Activated naive CD8-positive, alpha-beta T cell treated with anti-CD3 and anti-CD28 coated beads, Interleukin-2, amount 50 U/mL, for 24 hours (primary cell): ENCODE results near the gene NOD1.
"Not testable (repeated sequence)": the region's sequence is repeated elsewhere in the genome, so short reads cannot be mapped to it uniquely, and the experiment has no call there.

Source experiments
- ATAC-seq: fragments of 150-1000 bp; cut with Tn5 transposase; one replicate; pipeline ENCODE4 v1.10.0; 2021
- DNase-seq: peaks from one replicate; pipeline ENCODE4 v3.0.0; 2021
- H3K27ac Mint-ChIP-seq: one replicate; pipeline ENCODE4 v1.8.0; 2021; ENCODE audit warnings: mild to moderate bottlenecking, mixed read lengths
- H3K27me3 Mint-ChIP-seq: one replicate; pipeline ENCODE4 v1.8.0; 2021; ENCODE audit warnings: mixed read lengths
- H3K36me3 Mint-ChIP-seq: one replicate; pipeline ENCODE4 v1.8.0; 2021; ENCODE audit warnings: low read depth, mixed read lengths
- H3K4me1 Mint-ChIP-seq: one replicate; pipeline ENCODE4 v1.8.0; 2021; ENCODE audit warnings: mixed read lengths
- H3K4me3 Mint-ChIP-seq: one replicate; pipeline ENCODE4 v1.8.0; 2021; ENCODE audit warnings: mild to moderate bottlenecking, moderate library complexity, mixed read lengths
- H3K9me3 Mint-ChIP-seq: one replicate; pipeline ENCODE4 v1.8.0; 2021; ENCODE audit warnings: mixed read lengths

Gene NOD1

DNA sequence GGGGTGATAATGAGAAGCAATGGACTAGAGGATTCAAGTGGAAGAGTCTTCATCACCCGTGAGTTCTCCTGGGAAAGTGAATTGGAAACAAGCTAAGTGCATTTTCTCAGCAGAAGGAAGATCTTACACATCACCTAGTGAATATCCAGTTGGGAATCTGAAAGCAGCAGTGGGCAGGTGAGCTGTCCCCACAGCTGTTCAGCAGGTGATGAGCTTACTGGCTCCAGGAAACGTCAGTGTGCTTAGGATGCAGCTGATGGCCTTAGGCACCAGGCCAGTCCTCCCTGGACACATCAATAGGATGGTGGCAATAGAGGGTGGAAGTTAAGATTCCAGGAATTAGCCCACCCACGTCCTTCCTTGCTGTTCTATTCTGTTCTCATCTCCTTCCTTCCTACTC, 66.7 kb downstream of the NOD1 start:
- Mint-ChIP-seq H3K4me3 (no peak overlapping the region), H3K27me3 (no peaks in the 10 kb centered on the region), H3K9me3 (no peaks in the 10 kb centered on the region), H3K4me1 (no peaks in the 10 kb centered on the region), H3K36me3 (no peaks in the 10 kb centered on the region), H3K27ac (no peak overlapping the region)
- ATAC-seq (no peak), DNase-seq (no peak)

DNA sequence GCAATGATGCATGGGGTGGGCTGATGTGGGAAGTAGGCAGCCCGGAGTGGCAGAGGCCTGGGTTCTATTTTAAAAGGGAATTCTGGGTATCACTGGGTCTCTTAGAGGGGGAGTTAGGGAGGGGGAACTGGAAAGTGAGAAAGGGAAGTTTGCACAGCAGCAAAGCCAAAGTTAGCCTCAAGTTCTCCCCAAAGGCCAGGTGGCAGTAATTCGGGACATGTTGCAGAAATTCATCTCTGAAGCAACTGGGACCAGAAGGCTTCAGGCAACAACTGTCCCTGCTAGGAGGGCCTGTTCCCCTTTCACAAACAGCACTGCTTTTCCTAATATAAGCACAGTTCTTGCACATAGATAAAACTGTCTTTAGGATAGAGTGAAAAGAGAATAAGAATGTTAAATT, 67.4 kb downstream of the NOD1 start:
- DNase-seq, result no peak
- H3K27me3 Mint-ChIP-seq, result no peaks in the 10 kb centered on the region
- no peak overlapping the region for H3K4me3 Mint-ChIP-seq
- H3K9me3 Mint-ChIP-seq, result no peaks in the 10 kb centered on the region
- H3K27ac Mint-ChIP-seq, result no peak overlapping the region
- H3K4me1 Mint-ChIP-seq, result no peaks in the 10 kb centered on the region
- no peak for ATAC-seq
- peaks cover under 1% of the 10 kb centered on the region for H3K36me3 Mint-ChIP-seq

DNA sequence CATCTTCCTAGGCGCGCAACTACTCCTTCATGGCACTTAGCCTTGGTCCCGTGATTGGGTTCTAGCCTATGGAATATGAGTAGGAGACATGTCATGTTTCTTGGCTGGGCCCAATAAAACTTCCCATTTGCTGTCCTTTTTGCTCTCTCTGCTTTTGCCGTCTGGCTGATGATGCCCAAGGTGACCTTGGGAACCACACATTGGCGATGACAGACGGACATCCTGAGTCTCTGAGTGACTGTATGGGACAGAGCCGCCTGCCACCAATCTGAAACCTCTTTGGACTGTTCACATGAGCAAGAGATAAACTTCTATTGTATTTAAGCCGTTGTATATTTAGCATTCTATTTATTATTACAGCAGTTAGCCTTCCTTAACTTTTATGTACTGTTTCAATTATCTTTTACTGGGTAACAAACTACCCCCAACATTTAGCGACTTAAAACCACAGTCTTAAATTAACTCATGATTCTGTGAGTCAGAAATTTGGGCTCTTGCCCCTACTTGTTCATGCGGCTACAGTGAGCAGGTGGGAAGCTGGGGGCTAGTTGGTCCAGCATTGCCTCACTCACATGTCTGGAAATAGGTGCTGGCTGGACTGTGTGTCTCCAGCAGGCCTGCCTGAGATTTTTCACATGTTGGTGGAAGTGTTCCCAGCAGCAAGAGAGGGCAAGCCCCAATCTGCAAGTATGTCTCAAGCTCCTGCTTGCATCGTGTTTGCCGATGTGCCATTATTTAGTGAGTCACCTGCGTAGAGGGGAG, 71.7 kb downstream of the NOD1 start:
- peaks cover under 1% of the 10 kb centered on the region for H3K4me1 Mint-ChIP-seq
- H3K36me3 Mint-ChIP-seq, result peaks cover 2% of the 10 kb centered on the region
- no peaks in the 10 kb centered on the region for H3K9me3 Mint-ChIP-seq
- H3K4me3 Mint-ChIP-seq, result no peak overlapping the region
- ATAC-seq (no peak), DNase-seq (no peak)
- no peak overlapping the region for H3K27ac Mint-ChIP-seq
- no peaks in the 10 kb centered on the region for H3K27me3 Mint-ChIP-seq

DNA sequence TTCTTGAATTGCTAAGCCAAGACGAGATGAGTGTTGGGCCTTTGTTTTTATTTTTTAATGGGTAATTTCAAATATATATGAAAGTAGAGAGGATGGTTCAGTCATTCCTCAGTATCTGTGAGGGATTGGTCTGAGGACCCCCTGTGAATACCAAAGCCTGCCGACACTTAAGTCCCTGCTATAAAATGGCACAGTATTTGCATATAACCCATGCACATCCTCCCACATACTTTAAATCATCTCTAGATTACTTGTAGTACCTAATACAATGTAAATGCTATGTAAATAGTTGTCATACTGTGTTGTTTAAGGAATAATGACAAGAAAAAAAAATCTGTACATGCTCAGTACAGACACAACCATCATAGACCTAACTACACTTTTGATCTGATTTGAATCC, 73.4 kb downstream of the NOD1 start:
- H3K27ac Mint-ChIP-seq, result no peak overlapping the region
- no peaks in the 10 kb centered on the region for H3K27me3 Mint-ChIP-seq
- H3K4me3 Mint-ChIP-seq, result no peak overlapping the region
- no peak for DNase-seq
- no peak for ATAC-seq
- peaks cover 2% of the 10 kb centered on the region for H3K36me3 Mint-ChIP-seq
- H3K9me3 Mint-ChIP-seq, result no peaks in the 10 kb centered on the region
- H3K4me1 Mint-ChIP-seq, result peaks cover 5% of the 10 kb centered on the region

DNA sequence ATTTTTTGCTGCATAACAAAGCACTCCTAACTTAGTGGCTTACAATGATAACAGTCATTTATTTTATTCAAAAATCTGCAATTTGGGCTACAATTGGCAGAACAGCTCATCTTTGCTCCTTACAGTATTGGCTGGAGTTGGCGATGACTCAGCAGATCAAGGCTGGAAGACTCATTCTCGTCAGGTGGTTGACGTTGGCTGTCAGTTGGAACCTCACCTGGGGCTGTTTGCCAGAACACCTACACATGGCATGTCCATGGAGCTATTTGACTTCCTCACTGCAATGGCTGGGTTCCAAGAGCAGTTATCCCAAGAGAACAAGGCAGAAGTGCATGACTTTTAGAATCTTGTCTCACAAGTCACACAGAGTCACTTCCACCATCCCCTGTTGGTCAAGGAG, 75.1 kb downstream of the NOD1 start:
- peaks cover 5% of the 10 kb centered on the region for H3K4me1 Mint-ChIP-seq
- no peak overlapping the region for H3K4me3 Mint-ChIP-seq
- no peak for DNase-seq
- H3K27ac Mint-ChIP-seq, result no peak overlapping the region
- H3K9me3 Mint-ChIP-seq, result no peaks in the 10 kb centered on the region
- no peaks in the 10 kb centered on the region for H3K27me3 Mint-ChIP-seq
- no peak for ATAC-seq
- peaks cover 2% of the 10 kb centered on the region for H3K36me3 Mint-ChIP-seq

DNA sequence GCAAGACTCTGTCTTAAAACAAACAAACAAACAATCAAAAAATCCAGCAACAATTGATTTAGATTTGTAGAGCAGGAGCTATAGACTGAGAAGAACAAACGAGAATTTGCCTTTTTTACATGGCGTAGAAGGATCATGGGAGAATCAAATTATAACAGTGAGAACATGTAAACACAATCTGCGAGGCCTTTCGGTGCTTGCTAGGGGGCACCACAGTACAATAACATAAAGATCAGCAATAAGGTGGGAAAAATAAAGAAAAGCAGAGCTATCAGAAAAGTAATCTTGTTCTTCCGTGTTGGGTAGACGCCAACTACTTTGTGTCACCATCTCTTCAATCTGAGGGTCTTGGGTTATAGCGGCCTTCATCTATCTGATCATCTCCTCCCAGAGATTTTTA, 82.2 kb downstream of the NOD1 start:
- ATAC-seq, result no peak
- no peaks in the 10 kb centered on the region for H3K36me3 Mint-ChIP-seq
- no peaks in the 10 kb centered on the region for H3K27me3 Mint-ChIP-seq
- no peak overlapping the region for H3K4me3 Mint-ChIP-seq
- DNase-seq, result no peak
- no peaks in the 10 kb centered on the region for H3K9me3 Mint-ChIP-seq
- no peak overlapping the region for H3K27ac Mint-ChIP-seq
- H3K4me1 Mint-ChIP-seq, result peaks cover 3% of the 10 kb centered on the region

DNA sequence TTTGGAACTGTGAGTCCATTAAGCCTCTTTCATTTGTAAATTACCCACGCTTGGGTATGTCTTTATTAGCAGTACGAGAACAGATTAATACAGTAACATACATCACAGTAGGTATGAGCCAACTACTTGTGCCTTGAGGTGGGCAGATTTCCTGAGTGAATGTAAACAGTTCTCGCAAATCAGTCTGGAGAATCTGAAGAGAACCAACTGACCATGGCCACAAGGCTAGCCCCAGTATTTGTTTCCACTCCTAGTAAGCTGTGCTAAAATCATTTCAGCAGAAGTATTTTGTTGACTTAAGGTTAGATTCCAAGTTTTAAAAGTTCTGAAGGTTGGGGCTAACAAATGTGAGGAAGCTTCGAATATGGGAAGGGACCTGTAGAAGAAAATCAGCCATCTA, 82.9 kb downstream of the NOD1 start:
- Mint-ChIP-seq H3K36me3 (no peaks in the 10 kb centered on the region), H3K4me3 (no peak overlapping the region), H3K9me3 (no peaks in the 10 kb centered on the region), H3K4me1 (no peaks in the 10 kb centered on the region), H3K27me3 (no peaks in the 10 kb centered on the region), H3K27ac (no peak overlapping the region)
- ATAC-seq (no peak), DNase-seq (no peak)

DNA sequence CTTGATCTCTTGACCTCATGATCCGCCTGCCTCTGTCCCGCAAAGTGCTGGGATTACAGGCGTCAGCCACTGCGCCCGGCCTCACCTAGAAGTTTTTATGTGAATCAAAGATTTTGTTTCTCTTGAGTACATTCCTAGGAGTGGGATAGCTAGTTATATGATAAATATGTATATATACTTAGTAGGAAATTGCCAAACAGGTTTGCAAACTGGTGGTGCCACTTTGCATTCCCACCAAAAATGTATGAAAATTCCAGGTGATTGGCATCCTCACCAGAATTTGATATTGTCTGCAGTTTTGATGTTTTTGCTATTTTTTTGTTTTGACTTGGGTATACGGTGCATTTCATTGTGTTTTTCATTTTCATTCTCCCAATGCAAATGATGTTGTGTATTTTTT, 86.8 kb downstream of the NOD1 start:
- H3K9me3 Mint-ChIP-seq, result no peaks in the 10 kb centered on the region
- peaks cover 2% of the 10 kb centered on the region for H3K36me3 Mint-ChIP-seq
- H3K4me1 Mint-ChIP-seq, result no peaks in the 10 kb centered on the region
- H3K27ac Mint-ChIP-seq, result no peak overlapping the region
- ATAC-seq (no peak), DNase-seq (no peak)
- H3K27me3 Mint-ChIP-seq, result no peaks in the 10 kb centered on the region
- H3K4me3 Mint-ChIP-seq, result no peak overlapping the region

DNA sequence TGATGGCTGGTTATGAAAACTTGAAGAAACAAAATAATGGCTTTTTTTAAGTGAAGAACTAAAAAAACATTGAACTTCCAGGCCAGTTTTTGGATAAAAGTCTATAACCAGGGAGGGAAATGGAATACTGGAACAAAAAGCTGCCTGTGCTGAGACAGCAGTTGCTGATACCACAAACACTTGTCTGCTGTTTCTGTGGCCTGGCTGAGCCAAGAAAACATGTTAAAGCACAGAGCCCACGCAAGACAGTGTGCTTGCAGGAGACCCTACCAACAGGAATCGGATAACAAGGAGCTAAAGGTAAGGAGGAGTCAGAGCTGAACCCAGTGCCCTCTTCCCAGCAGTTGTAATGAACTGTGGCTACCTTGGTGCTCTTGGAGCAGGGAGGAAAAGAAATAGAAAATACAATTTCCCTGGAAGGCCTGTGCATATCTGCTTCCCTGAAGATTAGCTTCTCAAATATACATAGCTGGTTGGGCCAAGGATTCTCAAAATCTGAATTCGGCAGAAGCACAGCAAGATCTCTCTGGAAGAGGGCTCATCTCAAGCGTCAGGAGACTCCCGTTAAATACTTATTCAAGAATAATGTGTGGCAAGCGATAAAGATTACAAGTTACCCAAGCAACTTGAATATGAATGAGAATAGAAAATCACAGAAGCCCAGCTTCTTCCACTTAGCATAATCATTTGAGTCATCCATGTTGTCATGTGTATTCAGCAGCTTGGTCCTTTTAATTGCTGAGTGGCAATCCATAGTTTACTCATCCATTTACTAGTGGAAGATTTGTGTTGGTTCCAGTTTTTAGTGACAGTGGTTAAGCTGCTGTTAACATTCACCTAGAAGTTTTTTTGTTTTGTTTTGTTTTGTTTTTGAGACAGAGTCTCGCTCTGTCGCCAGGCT, 87.6 kb downstream of the NOD1 start:
- H3K4me3 Mint-ChIP-seq, result no peak overlapping the region
- ATAC-seq (no peak), DNase-seq (no peak)
- H3K4me1 Mint-ChIP-seq, result no peaks in the 10 kb centered on the region
- H3K27ac Mint-ChIP-seq, result no peak overlapping the region
- H3K36me3 Mint-ChIP-seq, result peaks cover 2% of the 10 kb centered on the region
- no peaks in the 10 kb centered on the region for H3K27me3 Mint-ChIP-seq
- H3K9me3 Mint-ChIP-seq, result no peaks in the 10 kb centered on the region

DNA sequence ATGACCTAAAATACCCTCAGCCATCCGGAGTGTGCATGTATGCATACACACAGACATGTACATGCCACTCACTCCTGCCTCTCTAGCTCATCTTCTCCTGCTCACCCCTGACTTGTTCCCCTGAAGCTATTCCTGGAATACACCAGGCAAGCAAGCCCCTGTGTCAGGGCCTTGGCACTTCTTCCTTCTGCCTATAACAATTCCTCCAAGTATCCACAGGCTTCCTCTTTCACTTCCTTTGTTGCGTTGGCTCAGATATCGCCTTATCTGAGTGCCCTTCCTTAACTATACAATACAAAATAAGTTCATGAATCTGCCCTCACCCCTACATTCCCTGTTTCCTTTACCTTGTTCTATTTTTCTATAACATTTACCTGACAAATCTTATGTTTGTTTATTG, 88.8 kb downstream of the NOD1 start:
- no peak for ATAC-seq
- H3K4me1 Mint-ChIP-seq, result no peaks in the 10 kb centered on the region
- no peak for DNase-seq
- no peaks in the 10 kb centered on the region for H3K9me3 Mint-ChIP-seq
- no peaks in the 10 kb centered on the region for H3K27me3 Mint-ChIP-seq
- H3K36me3 Mint-ChIP-seq, result peaks cover 2% of the 10 kb centered on the region
- no peak overlapping the region for H3K4me3 Mint-ChIP-seq
- no peak overlapping the region for H3K27ac Mint-ChIP-seq

DNA sequence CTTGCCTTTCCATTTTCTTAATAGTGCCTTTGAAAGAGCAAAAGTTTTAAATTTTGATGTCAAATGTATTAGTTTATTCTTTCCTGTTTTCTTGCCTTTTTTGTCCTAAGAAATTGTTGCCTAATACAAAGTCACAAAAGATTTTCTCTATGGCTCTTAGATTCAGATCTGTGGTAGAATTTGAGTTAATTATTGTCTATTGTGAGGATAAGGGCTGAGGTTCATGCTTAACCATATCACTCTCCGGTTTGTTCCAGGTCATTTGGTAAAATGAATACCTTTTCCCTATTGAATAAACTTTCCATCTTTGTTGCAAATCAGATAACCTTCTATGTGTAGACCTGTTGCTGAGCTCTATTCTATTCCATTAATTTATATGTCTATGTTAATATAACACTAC, 96.0 kb downstream of the NOD1 start:
- H3K4me1 Mint-ChIP-seq, result no peaks in the 10 kb centered on the region
- H3K36me3 Mint-ChIP-seq, result no peaks in the 10 kb centered on the region
- no peak for ATAC-seq
- H3K27me3 Mint-ChIP-seq, result no peaks in the 10 kb centered on the region
- peaks cover 8% of the 10 kb centered on the region for H3K9me3 Mint-ChIP-seq
- no peak for DNase-seq
- no peak overlapping the region for H3K27ac Mint-ChIP-seq
- no peak overlapping the region for H3K4me3 Mint-ChIP-seq

DNA sequence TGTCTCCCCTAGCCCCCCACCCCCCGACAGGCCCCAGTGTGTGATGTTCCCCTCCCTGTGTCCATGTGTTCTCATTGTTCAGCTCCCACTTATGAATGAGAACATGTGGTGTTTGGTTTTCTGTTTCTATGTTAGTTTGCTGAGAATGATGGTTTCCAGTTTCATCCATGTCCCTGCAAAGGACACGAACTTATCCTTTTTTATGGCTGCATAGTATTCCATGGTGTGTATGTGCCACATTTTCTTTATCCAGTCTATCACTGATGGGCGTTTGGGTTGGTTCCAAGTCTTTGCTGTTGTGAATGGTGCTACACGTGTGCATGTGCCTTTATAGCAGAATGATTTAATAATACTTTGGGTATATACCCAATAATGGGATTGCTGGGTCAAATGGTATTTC, 97.8 kb downstream of the NOD1 start:
- ATAC-seq, H3K36me3 Mint-ChIP-seq, H3K27me3 Mint-ChIP-seq, H3K4me1 Mint-ChIP-seq, DNase-seq, H3K27ac Mint-ChIP-seq, H3K4me3 Mint-ChIP-seq, H3K9me3 Mint-ChIP-seq: not testable (repeated sequence)

DNA sequence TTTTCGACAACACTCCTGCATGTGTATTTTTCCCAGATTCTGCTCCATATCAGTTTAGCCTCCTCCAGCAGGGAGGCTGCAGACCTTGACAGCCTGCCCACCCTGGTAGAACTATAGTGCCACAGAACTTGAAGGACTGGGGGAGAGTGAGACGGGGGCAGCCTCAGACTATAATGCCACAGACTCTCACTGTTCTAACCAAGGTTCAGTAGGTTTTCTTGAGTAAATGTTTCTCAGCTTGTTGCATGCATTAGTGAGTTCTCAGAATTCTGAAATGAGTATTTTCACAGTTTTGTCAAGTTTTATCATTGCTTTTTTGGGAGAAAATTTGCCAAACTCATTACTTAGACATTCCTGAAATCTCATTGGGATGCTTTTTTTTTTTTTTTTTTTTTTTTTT, 98.3 kb downstream of the NOD1 start:
- Mint-ChIP-seq H3K27me3 (no peaks in the 10 kb centered on the region), H3K4me1 (no peaks in the 10 kb centered on the region), H3K36me3 (no peaks in the 10 kb centered on the region), H3K4me3 (no peak overlapping the region), H3K9me3 (peaks cover 8% of the 10 kb centered on the region), H3K27ac (no peak overlapping the region)
- ATAC-seq (no peak), DNase-seq (no peak)

DNA sequence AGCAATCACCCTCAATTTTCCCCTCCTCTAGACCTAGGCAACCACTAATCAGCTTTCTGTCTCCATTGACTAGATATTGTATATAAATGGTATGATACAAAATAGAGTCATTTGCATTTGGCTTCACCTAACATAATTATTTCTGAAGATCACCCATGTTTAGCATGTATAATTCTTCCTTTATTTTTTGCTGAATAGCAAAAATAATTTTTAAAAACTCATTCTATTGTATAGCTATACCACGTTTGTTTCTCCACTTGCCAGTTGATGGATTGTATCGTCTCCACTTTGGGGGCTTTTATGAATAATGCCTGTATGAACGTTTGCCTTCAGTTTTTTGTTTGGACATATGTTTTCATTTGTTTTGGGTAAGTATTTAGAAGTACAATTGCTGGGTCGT, 98.8 kb downstream of the NOD1 start:
- Mint-ChIP-seq H3K27ac (no peak overlapping the region), H3K36me3 (no peaks in the 10 kb centered on the region), H3K4me3 (no peak overlapping the region), H3K4me1 (no peaks in the 10 kb centered on the region), H3K9me3 (peaks cover 8% of the 10 kb centered on the region), H3K27me3 (no peaks in the 10 kb centered on the region)
- ATAC-seq (no peak), DNase-seq (no peak)

DNA sequence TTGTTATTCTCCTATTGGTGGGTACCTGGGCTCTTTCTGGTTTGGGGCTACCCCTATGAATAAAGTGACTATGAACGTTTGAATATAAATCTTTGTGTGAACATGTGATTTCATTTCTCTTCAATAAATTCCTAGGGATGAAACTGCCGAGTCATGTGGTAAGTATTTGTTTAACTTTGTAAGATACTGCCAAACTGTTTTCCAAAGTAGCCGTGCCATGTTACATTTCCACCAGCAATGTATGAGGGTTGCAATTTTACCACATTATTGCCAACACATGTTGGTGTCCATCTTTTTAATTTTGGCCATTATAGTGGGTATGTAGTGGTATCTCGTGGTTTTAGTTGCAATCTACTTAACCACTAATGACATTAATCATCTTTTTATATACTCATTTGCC, 99.5 kb downstream of the NOD1 start:
- peaks cover 8% of the 10 kb centered on the region for H3K9me3 Mint-ChIP-seq
- H3K27me3 Mint-ChIP-seq, result no peaks in the 10 kb centered on the region
- H3K4me1 Mint-ChIP-seq, result no peaks in the 10 kb centered on the region
- H3K36me3 Mint-ChIP-seq, result no peaks in the 10 kb centered on the region
- DNase-seq, result no peak
- no peak overlapping the region for H3K27ac Mint-ChIP-seq
- H3K4me3 Mint-ChIP-seq, result no peak overlapping the region
- ATAC-seq, result no peak
